ENCODE data around the gene PROZ.

PROZ gene

GRCh38 chr13:113187263-113187669 is 28.8 kb downstream of the PROZ start:
- H3K4me3 ChIP-seq (ENCODE audit: control insufficient read depth, low read depth, low read length): peak overlapping the region; percentile 34
- peak; percentile 100 for DNase-seq (ENCODE audit: low read depth)
- TF ChIP-seq, protein P1, sequence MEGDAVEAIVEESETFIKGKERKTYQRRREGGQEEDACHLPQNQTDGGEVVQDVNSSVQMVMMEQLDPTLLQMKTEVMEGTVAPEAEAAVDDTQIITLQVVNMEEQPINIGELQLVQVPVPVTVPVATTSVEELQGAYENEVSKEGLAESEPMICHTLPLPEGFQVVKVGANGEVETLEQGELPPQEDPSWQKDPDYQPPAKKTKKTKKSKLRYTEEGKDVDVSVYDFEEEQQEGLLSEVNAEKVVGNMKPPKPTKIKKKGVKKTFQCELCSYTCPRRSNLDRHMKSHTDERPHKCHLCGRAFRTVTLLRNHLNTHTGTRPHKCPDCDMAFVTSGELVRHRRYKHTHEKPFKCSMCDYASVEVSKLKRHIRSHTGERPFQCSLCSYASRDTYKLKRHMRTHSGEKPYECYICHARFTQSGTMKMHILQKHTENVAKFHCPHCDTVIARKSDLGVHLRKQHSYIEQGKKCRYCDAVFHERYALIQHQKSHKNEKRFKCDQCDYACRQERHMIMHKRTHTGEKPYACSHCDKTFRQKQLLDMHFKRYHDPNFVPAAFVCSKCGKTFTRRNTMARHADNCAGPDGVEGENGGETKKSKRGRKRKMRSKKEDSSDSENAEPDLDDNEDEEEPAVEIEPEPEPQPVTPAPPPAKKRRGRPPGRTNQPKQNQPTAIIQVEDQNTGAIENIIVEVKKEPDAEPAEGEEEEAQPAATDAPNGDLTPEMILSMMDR (conservative IDR thresholded peaks at IDR 0.05; ENCODE audit: control insufficient read depth, insufficient read depth, low read depth, low read length): peak; percentile 5

- TF ChIP-seq, protein P1 (conservative IDR thresholded peaks at IDR 0.05; ENCODE audit: control insufficient read depth, insufficient read depth, low read depth, low read length): no peak
- no peak for DNase-seq (ENCODE audit: low read depth)
- no peak overlapping the region for H3K4me3 ChIP-seq (ENCODE audit: control insufficient read depth, low read depth, low read length)
These were observed 29.6 kb downstream of the PROZ start for GRCh38 chr13:113187883-113188665.

GRCh38 chr13:113190181-113190580 is 31.7 kb downstream of the PROZ start:
- TF ChIP-seq, protein P1 (conservative IDR thresholded peaks at IDR 0.05; ENCODE audit: control insufficient read depth, insufficient read depth, low read depth, low read length): no peak
- no peak overlapping the region for H3K4me3 ChIP-seq (ENCODE audit: control insufficient read depth, low read depth, low read length)
- no peak for DNase-seq (ENCODE audit: low read depth)

GRCh38 chr13:113192279-113192678 is 33.8 kb downstream of the PROZ start:
- DNase-seq (ENCODE audit: low read depth): no peak
- no peak overlapping the region for H3K4me3 ChIP-seq (ENCODE audit: control insufficient read depth, low read depth, low read length)
- TF ChIP-seq, protein P1 (conservative IDR thresholded peaks at IDR 0.05; ENCODE audit: control insufficient read depth, insufficient read depth, low read depth, low read length): no peak

GRCh38 chr13:113192902-113193301 is 34.5 kb downstream of the PROZ start:
- DNase-seq (ENCODE audit: low read depth): peak; percentile 91
- H3K4me3 ChIP-seq (ENCODE audit: control insufficient read depth, low read depth, low read length): no peak overlapping the region
- TF ChIP-seq, protein P1 (conservative IDR thresholded peaks at IDR 0.05; ENCODE audit: control insufficient read depth, insufficient read depth, low read depth, low read length): no peak

DNA sequence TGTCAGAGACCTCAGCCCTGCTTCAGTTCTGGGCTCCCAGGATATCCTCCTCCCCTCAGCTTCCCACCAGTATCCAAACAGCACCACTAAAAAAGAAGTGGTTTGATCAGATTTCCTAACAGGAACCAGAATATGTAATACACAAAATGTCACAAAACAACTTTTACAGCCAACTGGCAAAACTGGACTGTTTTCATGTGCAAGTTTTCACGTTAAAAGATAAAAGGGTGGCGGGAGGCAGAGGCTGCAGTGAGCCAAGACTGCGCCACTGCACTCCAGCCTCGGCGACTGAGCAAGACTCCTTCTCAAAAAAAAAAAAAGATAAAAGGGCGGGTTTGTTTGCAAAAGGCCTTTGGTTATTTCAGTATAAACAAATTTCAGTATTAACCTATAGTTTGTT is 36.9 kb downstream of the PROZ start:
- H3K4me3 ChIP-seq (ENCODE audit: control insufficient read depth, low read depth, low read length): no peak overlapping the region
- DNase-seq (ENCODE audit: low read depth): no peak
- TF ChIP-seq, protein P1 (conservative IDR thresholded peaks at IDR 0.05; ENCODE audit: control insufficient read depth, insufficient read depth, low read depth, low read length): no peak

All from fibroblast of mammary gland (primary cell).